ENCODE measurements around the gene LRRC7.
A peak's percentile ranks its signal among the peaks of the same experiment; 100 is the strongest.

DNA sequence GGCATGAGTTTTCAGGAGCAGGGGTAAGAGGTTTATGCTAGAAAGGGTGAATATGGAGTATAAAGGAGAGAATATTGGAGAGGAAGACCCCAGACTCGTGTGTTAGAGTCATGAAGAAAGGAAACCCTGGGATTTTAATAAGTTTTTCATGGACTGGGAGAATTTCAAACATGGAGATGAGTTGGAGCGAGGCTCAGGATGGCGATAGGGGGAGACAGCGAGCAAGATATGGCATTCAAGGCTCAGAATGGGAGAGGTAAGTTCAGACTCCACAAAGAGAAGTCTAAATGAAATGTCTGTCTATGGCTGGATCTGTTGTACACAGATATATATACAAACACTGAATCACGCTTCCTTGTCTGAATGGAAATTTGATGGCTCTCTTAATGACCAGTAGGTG lies 545.1 kb downstream of the LRRC7 start:
- TF ChIP-seq, protein P1, sequence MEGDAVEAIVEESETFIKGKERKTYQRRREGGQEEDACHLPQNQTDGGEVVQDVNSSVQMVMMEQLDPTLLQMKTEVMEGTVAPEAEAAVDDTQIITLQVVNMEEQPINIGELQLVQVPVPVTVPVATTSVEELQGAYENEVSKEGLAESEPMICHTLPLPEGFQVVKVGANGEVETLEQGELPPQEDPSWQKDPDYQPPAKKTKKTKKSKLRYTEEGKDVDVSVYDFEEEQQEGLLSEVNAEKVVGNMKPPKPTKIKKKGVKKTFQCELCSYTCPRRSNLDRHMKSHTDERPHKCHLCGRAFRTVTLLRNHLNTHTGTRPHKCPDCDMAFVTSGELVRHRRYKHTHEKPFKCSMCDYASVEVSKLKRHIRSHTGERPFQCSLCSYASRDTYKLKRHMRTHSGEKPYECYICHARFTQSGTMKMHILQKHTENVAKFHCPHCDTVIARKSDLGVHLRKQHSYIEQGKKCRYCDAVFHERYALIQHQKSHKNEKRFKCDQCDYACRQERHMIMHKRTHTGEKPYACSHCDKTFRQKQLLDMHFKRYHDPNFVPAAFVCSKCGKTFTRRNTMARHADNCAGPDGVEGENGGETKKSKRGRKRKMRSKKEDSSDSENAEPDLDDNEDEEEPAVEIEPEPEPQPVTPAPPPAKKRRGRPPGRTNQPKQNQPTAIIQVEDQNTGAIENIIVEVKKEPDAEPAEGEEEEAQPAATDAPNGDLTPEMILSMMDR (conservative IDR thresholded peaks at IDR 0.05; ENCODE audit: low read length), result peak; percentile 48
- no peak for TF ChIP-seq EZH2phosphoT487 (IDR thresholded peaks at IDR 0.05; ENCODE audit: borderline replicate concordance)
